Esophagus squamous epithelium (tissue), 5 donors: ENCODE results near the gene MAGEB4. TPM values are rescaled to one million over a fixed set of nuclear protein-coding genes. Genes with fewer than 3 reads are reported as not detected.

Source experiments
- DNase-seq: peaks from one replicate; lab custom pipeline; 2025; lab: John Stamatoyannopoulos, UW
- H3K27ac ChIP-seq, 4 donors: fragments of 200-600 bp; sonication (generic); one replicate each; pipeline ENCODE4 v1.5.1; 2016 to 2019; ENCODE audit warnings: mild to moderate bottlenecking in 1 of 4
- H3K27me3 ChIP-seq, 4 donors: fragments of 200-600 bp; sonication (generic); 1 replicate in 3 of 4; 2 replicates in 1 of 4; pipeline versions ENCODE4 v1.5.1 to v1.6.0; 2017 to 2021; ENCODE audit warnings: antibody characterized with exemption in 1 of 4
- H3K36me3 ChIP-seq, 3 donors: fragments of 200-600 bp; sonication (generic); one replicate each; pipeline ENCODE4 v1.5.1; 2016 to 2019
- H3K4me1 ChIP-seq, 3 donors: fragments of 200-600 bp; sonication (generic); one replicate each; pipeline ENCODE4 v1.5.1; 2017 to 2019
- H3K4me3 ChIP-seq, 4 donors: fragments of 200-600 bp; sonication (generic); 1 replicate in 3 of 4; 2 replicates in 1 of 4; pipeline ENCODE4 v1.5.1; 2016 to 2019; ENCODE audit warnings: mild to moderate bottlenecking in 2 of 4, moderate library complexity in 1 of 4
- H3K9me3 ChIP-seq, 3 donors: fragments of 200-600 bp; sonication (generic); one replicate each; pipeline ENCODE4 v1.5.1; 2016 to 2019
- CTCF ChIP-seq, 6 experiments: fragments of 450-650 bp in 4 of 6; fragments of 200-600 bp in 2 of 6; sonication (generic) in 2 of 6; IDR thresholded peaks; one replicate each; pipeline ENCODE4 v1.5.1; 2016 to 2019; ENCODE audit warnings: antibody characterized with exemption in 6 of 6, mild to moderate bottlenecking in 4 of 6, moderate library complexity in 4 of 6
- POLR2A ChIP-seq, 4 donors: fragments of 450-650 bp; IDR thresholded peaks; one replicate each; pipeline ENCODE4 v1.6.1; 2017; ENCODE audit warnings: antibody characterized with exemption in 4 of 4, mild to moderate bottlenecking in 4 of 4, moderate library complexity in 3 of 4
- WGBS, 2 donors: methylation state at CpG; one replicate each; pipeline ENCODE4 v1.1.5; 2018; 5-methylcytosine and 5-hydroxymethylcytosine counted together
- intact Hi-C: fragments of 100-400 bp; cut with DNase I; formaldehyde crosslinking; loops from one replicate; pipeline ENCODE4 v1.15.0; 2022
- total RNA-seq, 4 donors: library from RNA; depleted of rRNA; stranded (reverse); fragments of >200 nt; gene quantifications; one replicate each; pipeline ENCODE4 v1.1.0, GENCODE V29; 2016
- donor health status: DM: yes; HTN: yes; CAD: no.

Gene MAGEB4
- total RNA-seq, 4 donors from 2014 or later: not detected

GRCh38 chrX:30230395-30230794 is 11.4 kb upstream of the MAGEB4 start, which contains the start of gene MAGEB3:
TSS of gene MAGEB3 (plus strand) at chrX:30230657. CDS start at chrX:30235925, 5,268 bp downstream.
- Histone ChIP-seq H3K27ac (no peak within 1 kb of the TSS), H3K27me3 (no peaks in the 10 kb centered on the region), H3K9me3 (no peaks in the 10 kb centered on the region), H3K36me3 (no peaks in the 10 kb centered on the region), H3K4me1 (no peaks in the 10 kb centered on the region), H3K4me3 (no peak within 1 kb of the TSS)
- TF ChIP-seq CTCF (IDR thresholded peaks at IDR 0.05) (no peak), POLR2A (IDR thresholded peaks at IDR 0.05) (no peak)
- intact Hi-C loops: no loop called here
- WGBS, 2 donors: 48 to 70% methylated on average over 2 to 3 of the region's 4 CpGs
- no peak for DNase-seq

- intact Hi-C loops: no loop called here
- DNase-seq: no peak
- no peak within 1 kb of the TSS for H3K4me3 ChIP-seq
- H3K9me3 ChIP-seq: no peaks in the 10 kb centered on the region
- no peaks in the 10 kb centered on the region for H3K27me3 ChIP-seq
- H3K27ac ChIP-seq: no peak within 1 kb of the TSS
- WGBS, 2 donors: 90% methylated on average over 2 of the region's 38 CpGs; no CpG with 5 or more reads in 1 of the 2 donors
- TF ChIP-seq POLR2A (IDR thresholded peaks at IDR 0.05) (no peak), CTCF (IDR thresholded peaks at IDR 0.05) (no peak)
- no peaks in the 10 kb centered on the region for H3K4me1 ChIP-seq
- no peaks in the 10 kb centered on the region for H3K36me3 ChIP-seq
Measured at GRCh38 chrX:30246769-30247489, 5.1 kb downstream of the MAGEB4 start, which contains the start of gene MAGEB1. TSS of gene MAGEB1 (plus strand) at chrX:30247146. CDS start at chrX:30250494, 3,348 bp downstream.

- no peak overlapping the region for H3K27ac ChIP-seq
- no peaks in the 10 kb centered on the region for H3K27me3 ChIP-seq
- TF ChIP-seq CTCF (IDR thresholded peaks at IDR 0.05) (no peak), POLR2A (IDR thresholded peaks at IDR 0.05) (no peak)
- no peak for DNase-seq
- H3K36me3 ChIP-seq: no peaks in the 10 kb centered on the region
- intact Hi-C loops: no loop called here
- 69 to 71% methylated on average over 2 to 4 of the region's 4 CpGs for WGBS, 2 donors
- H3K4me3 ChIP-seq: no peak overlapping the region
- no peaks in the 10 kb centered on the region for H3K4me1 ChIP-seq
- H3K9me3 ChIP-seq: no peaks in the 10 kb centered on the region
Measured at GRCh38 chrX:30248854-30249253, 7.1 kb downstream of the MAGEB4 start.

GRCh38 chrX:30253257-30253656 is 11.5 kb downstream of the MAGEB4 start:
- 80% methylated on average over 1 of the region's 1 CpG; no CpG with 5 or more reads in 1 of the 2 donors for WGBS, 2 donors
- Histone ChIP-seq H3K9me3 (no peaks in the 10 kb centered on the region), H3K36me3 (no peaks in the 10 kb centered on the region), H3K4me1 (no peaks in the 10 kb centered on the region), H3K27me3 (no peaks in the 10 kb centered on the region), H3K27ac (no peak overlapping the region), H3K4me3 (no peak overlapping the region)
- DNase-seq: no peak
- intact Hi-C loops: no loop called here
- no peak for TF ChIP-seq POLR2A (IDR thresholded peaks at IDR 0.05)
- TF ChIP-seq CTCF (IDR thresholded peaks at IDR 0.05): no peak

- H3K27me3 ChIP-seq: no peaks in the 10 kb centered on the region
- no peak overlapping the region for H3K27ac ChIP-seq
- intact Hi-C loops: no loop called here
- TF ChIP-seq POLR2A (IDR thresholded peaks at IDR 0.05) (no peak), CTCF (IDR thresholded peaks at IDR 0.05) (no peak)
- H3K36me3 ChIP-seq: no peaks in the 10 kb centered on the region
- no peaks in the 10 kb centered on the region for H3K9me3 ChIP-seq
- H3K4me3 ChIP-seq: no peak overlapping the region
- WGBS, 2 donors: 38 to 43% methylated on average over 2 of the region's 2 CpGs
- no peaks in the 10 kb centered on the region for H3K4me1 ChIP-seq
- no peak for DNase-seq
Measured at GRCh38 chrX:30259927-30260326, 18.1 kb downstream of the MAGEB4 start.
